Muscle layer of colon (tissue), 2 donors: ENCODE results near the gene FABP1.

Experiments used
- H3K27ac ChIP-seq: one replicate; pipeline ENCODE4 v1.7.0; 2013; ENCODE audit warnings: low read depth, mild to moderate bottlenecking, low read length, moderate library complexity
- H3K27me3 ChIP-seq, 2 donors: one replicate each; pipeline ENCODE4 v1.7.0; 2013; ENCODE audit warnings: low read length in 2 of 2, mild to moderate bottlenecking in 2 of 2; ENCODE audit not compliant: insufficient read depth in 2 of 2, control insufficient read depth in 1 of 2
- H3K36me3 ChIP-seq: one replicate; pipeline ENCODE4 v1.7.0; 2013; ENCODE audit warnings: mild to moderate bottlenecking, low read length; ENCODE audit not compliant: insufficient read depth
- H3K4me1 ChIP-seq: one replicate; pipeline ENCODE4 v1.7.0; 2013; ENCODE audit warnings: mild to moderate bottlenecking, low read length; ENCODE audit not compliant: insufficient read depth
- H3K4me3 ChIP-seq, 2 donors: one replicate each; pipeline ENCODE4 v1.7.0; 2013; ENCODE audit warnings: low read length in 2 of 2, low read depth in 1 of 2, mild to moderate bottlenecking in 1 of 2, moderate library complexity in 1 of 2
- H3K9ac ChIP-seq: one replicate; pipeline ENCODE4 v1.7.0; 2013; ENCODE audit warnings: low read length
- H3K9me3 ChIP-seq: one replicate; pipeline ENCODE4 v1.7.0; 2013; ENCODE audit warnings: mild to moderate bottlenecking, low read length
- donor health status: abdominal sarcoma.
- donor health status: Adenocarcinoma of cecum.

FABP1 gene

DNA sequence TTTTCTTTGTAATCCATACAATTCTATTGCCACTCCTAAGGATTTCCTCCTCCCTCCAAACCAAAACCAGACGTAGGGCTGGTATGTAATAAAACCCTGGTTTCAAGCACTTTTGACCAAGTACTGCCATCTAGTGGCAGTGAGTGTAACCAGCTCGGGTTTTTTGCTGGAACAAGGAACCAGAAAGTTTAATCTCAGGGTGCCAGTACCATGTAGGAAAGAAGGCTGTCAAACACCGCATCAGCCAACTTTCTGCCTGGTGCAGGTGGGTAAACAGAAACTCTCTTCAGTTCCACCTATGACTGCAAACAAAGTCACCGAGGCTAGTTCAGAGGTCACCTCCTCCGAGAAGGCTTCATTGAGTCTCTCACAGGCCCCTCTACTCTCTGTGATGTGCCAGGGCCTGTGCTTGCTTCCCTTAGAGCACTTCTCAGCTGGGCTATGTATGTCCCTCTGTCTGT, 32.1 kb upstream of the FABP1 start:
- Histone ChIP-seq H3K4me3 (no peak overlapping the region), H3K27ac (no peak overlapping the region), H3K27me3 (no peaks in the 10 kb centered on the region), H3K4me1 (no peaks in the 10 kb centered on the region), H3K36me3 (no peaks in the 10 kb centered on the region), H3K9me3 (no peaks in the 10 kb centered on the region), H3K9ac (no peak overlapping the region)

DNA sequence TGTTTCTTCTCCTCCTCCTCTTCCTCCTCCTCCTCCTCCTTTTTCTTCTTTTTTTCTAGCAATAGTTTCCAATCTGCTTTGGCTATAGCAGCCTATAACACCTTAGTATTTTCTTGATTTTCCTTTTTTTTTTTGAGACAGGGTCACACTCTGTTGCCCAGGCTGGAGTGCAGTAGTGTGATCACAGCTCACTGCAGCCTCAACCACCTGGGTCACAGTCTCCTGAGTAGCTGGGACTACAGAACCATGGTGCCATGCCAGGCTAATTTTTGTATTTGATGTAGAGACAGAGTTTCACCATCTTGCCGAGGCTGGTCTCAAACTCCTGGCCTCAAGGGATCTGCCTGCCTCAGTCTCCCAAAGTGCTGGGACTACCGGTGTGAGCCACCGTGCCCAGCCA, 31.6 kb upstream of the FABP1 start:
- Histone ChIP-seq H3K27ac (no peak overlapping the region), H3K36me3 (no peaks in the 10 kb centered on the region), H3K4me1 (no peaks in the 10 kb centered on the region), H3K4me3 (no peak overlapping the region), H3K9me3 (no peaks in the 10 kb centered on the region), H3K27me3 (no peaks in the 10 kb centered on the region), H3K9ac (no peak overlapping the region)

DNA sequence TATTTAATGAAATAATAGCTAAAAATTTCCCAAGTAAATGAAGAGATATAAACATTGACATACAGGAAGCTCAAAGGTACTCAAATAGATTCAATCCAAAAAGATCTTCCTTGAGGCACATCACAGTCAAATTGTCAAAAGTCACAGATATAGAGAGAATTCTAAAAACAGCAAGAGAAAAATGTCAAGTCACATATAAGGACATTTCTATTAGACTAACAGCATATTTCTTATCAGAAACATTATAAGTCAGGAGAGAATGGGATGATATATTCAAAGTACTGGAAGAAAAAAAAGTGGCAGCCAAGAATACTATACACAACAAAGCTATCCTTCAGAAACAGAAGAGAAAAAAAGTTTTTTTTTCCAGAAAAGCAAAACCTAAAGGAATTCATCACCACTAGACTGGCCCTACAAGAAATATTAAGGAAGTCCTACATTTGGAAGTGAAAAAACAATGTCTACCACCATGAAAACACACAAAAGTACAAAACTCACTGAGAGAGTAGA, 21.1 kb upstream of the FABP1 start:
- H3K27me3 ChIP-seq = no peaks in the 10 kb centered on the region
- H3K9me3 ChIP-seq = peaks cover 3% of the 10 kb centered on the region
- no peak overlapping the region for H3K9ac ChIP-seq
- H3K27ac ChIP-seq = no peak overlapping the region
- no peaks in the 10 kb centered on the region for H3K36me3 ChIP-seq
- no peaks in the 10 kb centered on the region for H3K4me1 ChIP-seq
- H3K4me3 ChIP-seq = no peak overlapping the region

DNA sequence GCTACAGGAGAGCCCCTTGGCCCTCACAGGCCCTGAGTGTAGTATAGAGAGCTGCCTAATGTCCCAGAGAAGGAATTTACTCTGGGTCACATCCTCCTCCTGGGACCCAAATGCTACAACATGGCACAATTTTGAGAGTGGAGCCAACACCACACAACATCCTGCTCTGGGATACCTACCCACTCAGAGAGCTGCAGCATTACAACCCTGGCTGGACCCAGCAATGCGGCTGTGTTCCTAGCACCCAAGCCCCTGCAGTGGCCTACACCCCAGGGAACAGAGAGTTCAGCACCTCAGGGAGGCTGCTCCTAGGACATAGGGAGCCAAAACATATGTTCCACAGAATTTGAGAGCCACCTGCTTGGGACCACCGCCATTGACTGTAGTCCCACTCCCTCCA, 19.3 kb upstream of the FABP1 start:
- Histone ChIP-seq H3K27ac (no peak overlapping the region), H3K36me3 (no peaks in the 10 kb centered on the region), H3K4me1 (no peaks in the 10 kb centered on the region), H3K9ac (no peak overlapping the region), H3K9me3 (peaks cover 3% of the 10 kb centered on the region), H3K27me3 (no peaks in the 10 kb centered on the region), H3K4me3 (no peak overlapping the region)

DNA sequence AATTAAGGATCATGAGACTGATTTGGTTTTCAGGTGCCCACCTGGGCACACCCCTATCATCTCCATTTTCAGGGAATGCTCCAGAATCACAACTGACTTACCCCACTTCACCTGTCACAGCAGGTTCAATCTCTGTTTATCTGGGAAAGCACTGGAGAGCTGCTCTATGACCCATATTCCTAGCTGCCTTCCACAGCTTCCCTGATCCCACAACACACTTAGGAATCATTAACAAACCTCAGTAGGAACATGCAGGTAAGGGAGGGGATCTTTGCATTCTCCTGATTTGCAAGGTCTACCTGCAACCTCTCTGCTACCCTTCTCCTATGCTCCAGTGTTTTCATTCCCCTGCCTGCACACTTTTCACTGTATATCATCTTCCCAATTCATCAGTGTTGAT, 18.7 kb upstream of the FABP1 start:
- Histone ChIP-seq H3K27ac (no peak overlapping the region), H3K27me3 (no peaks in the 10 kb centered on the region), H3K9me3 (peaks cover 3% of the 10 kb centered on the region), H3K4me3 (no peak overlapping the region), H3K36me3 (no peaks in the 10 kb centered on the region), H3K4me1 (no peaks in the 10 kb centered on the region), H3K9ac (no peak overlapping the region)

DNA sequence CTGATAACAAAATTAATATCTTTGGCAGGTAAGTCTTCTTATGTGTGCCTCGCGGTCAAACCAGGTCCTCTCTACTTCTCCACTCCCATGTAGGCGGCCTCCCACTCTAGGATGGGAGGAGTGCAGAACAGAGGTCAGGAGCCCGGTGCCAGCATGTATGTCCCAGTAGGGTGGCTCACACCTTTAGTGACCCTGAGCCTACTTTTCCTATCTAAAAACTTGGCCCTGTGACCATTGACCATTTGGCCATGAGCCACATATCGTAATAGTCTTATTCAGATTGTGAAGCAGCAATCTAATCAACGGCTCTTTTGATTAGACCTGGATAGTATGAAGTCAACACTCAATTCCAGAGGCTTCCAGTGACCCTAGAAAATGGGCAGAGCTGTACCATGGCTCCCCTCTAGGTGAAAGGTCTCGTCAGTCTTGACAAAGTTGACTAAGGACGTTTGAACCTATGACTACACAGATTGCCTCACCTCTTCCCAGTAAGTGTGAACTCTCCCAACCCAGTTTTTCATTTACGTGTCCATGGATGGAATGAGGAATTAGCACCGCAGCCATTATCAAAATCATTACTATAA, 17.1 kb upstream of the FABP1 start:
- H3K36me3 ChIP-seq = no peaks in the 10 kb centered on the region
- no peaks in the 10 kb centered on the region for H3K27me3 ChIP-seq
- no peak overlapping the region for H3K9ac ChIP-seq
- no peaks in the 10 kb centered on the region for H3K4me1 ChIP-seq
- peaks cover 3% of the 10 kb centered on the region for H3K9me3 ChIP-seq
- no peak overlapping the region for H3K4me3 ChIP-seq
- no peak overlapping the region for H3K27ac ChIP-seq

DNA sequence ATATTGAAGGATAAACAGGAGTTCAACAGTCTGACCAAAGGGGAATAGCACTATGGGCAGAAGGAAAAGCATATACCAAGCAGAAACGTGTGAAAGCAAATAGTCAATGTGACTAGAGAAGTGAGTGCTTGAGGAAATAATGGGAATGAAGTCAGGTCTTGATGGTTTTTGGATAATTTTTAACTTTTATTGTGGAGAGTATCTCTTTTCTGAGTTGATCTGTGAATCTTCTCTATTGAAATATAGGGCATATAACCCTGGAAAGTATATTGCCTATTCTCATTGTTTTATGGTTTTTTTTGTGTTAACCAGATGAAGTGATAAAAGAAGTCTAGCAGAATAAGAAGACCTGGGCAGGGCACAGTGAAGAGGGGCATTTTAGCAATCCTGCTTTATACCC, 16.4 kb upstream of the FABP1 start:
- H3K27ac ChIP-seq = no peak overlapping the region
- H3K9ac ChIP-seq = no peak overlapping the region
- H3K4me1 ChIP-seq = no peaks in the 10 kb centered on the region
- H3K27me3 ChIP-seq = no peaks in the 10 kb centered on the region
- no peak overlapping the region for H3K4me3 ChIP-seq
- H3K9me3 ChIP-seq = peaks cover 3% of the 10 kb centered on the region
- H3K36me3 ChIP-seq = no peaks in the 10 kb centered on the region

DNA sequence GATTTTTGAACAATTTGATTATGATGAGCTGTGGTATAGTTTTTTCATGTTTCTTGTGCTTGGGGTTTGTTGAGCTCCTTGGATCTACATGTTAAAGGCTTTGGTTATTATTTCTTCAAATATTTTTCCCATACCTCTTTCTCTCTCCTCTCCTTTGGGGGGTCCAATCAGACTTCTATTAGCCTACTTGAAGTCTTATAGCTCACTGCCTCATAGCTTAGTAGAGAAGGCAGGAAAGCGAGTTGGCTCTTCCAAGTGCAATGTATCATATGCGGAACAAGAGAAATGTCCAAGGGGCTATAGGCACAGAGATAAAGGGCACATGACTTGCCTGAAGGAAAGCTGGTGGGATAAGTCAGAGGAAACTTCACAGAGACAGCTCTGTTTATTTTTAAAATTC, 14.1 kb upstream of the FABP1 start:
- H3K36me3 ChIP-seq = no peaks in the 10 kb centered on the region
- H3K4me3 ChIP-seq = no peak overlapping the region
- no peaks in the 10 kb centered on the region for H3K27me3 ChIP-seq
- H3K27ac ChIP-seq = no peak overlapping the region
- no peaks in the 10 kb centered on the region for H3K4me1 ChIP-seq
- no peaks in the 10 kb centered on the region for H3K9me3 ChIP-seq
- H3K9ac ChIP-seq = no peak overlapping the region

DNA sequence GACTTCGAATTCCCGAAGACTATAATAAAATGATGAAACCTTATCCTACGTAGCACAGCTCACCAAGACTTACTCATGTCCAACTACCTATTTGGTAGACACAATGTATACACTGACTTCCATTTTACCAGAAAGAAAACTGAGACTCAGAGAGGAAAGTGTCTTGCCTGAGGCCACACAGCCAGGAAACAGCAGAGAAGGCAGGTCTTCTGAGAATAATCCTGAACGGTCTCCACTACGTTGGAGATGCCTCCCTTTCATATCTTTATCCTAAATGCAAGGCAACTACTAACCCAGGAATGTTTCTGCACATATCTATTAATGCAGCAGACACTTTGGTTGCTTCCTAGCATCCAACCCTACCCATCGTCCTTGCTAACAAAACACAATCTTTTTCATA, 11.9 kb upstream of the FABP1 start:
- Histone ChIP-seq H3K36me3 (no peaks in the 10 kb centered on the region), H3K9ac (no peak overlapping the region), H3K9me3 (no peaks in the 10 kb centered on the region), H3K27me3 (no peaks in the 10 kb centered on the region), H3K4me1 (no peaks in the 10 kb centered on the region), H3K4me3 (no peak overlapping the region), H3K27ac (no peak overlapping the region)

DNA sequence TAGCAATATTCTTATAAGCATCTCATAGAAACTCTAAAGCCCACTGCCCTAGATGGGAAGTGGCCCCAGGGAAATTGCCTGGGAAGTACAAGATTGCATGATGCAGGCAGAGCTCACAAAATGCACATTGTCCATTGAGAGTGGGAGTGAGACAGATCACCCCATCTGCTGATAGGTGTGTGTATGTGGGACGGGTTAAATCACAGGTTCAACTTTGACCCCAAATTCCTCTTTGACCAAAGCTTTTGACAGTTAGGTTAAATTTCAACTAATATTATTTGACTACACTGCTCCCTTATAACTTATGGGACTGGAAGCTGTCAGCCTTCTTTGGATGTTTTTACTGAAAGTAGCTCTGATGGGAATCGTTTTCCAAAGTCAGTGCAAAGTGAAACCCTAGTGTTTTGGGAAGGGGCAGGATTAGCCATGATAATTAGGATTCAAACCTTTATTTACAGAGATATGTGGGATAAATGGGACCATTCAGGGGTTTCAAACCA, 11.4 kb upstream of the FABP1 start:
- H3K36me3 ChIP-seq = no peaks in the 10 kb centered on the region
- no peaks in the 10 kb centered on the region for H3K9me3 ChIP-seq
- no peak overlapping the region for H3K9ac ChIP-seq
- H3K27me3 ChIP-seq = no peaks in the 10 kb centered on the region
- H3K27ac ChIP-seq = no peak overlapping the region
- no peaks in the 10 kb centered on the region for H3K4me1 ChIP-seq
- no peak overlapping the region for H3K4me3 ChIP-seq

DNA sequence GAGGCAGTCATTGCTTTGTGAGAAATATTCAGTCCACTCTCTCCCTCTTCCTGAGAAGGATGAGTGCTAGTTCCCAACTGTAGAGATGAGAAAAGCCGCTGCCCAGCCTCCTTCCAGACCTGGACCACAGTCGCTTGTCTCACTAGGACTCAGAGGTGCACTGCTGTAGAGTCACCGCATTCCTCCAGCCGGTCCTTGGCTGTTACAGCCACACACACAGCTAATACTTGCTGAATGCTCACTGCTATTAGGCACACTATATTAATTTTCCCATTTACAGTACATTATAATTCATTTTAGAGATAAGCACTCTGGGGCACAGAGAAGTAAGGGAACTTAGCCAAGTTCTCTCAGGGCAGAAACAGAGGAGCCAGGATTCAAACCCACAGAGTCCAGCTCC, 10.0 kb upstream of the FABP1 start:
- Histone ChIP-seq H3K27ac (no peak overlapping the region), H3K27me3 (no peaks in the 10 kb centered on the region), H3K9me3 (no peaks in the 10 kb centered on the region), H3K36me3 (no peaks in the 10 kb centered on the region), H3K4me3 (no peak overlapping the region), H3K4me1 (no peaks in the 10 kb centered on the region), H3K9ac (no peak overlapping the region)

DNA sequence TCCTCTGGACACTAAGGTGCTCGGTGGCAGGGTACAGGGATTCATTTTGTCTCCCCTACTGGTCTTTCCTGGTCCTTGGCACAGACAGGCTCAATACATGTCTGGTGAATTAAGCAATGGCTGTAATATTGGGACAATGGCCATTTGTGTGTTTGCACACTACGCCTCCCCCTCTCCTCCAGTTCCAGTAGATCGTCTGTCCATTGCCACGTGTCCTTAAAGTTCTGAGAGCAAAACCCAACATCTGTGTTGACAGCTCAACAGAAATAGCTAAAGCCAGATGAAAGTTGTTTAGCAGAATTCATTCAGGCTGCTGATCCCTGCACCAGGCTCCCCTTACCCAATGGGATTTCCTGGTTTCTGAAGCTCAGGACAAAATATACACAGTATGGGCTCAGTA, 9.0 kb upstream of the FABP1 start:
- Histone ChIP-seq H3K9me3 (no peaks in the 10 kb centered on the region), H3K4me3 (no peak overlapping the region), H3K27me3 (no peaks in the 10 kb centered on the region), H3K4me1 (no peaks in the 10 kb centered on the region), H3K9ac (no peak overlapping the region), H3K36me3 (no peaks in the 10 kb centered on the region), H3K27ac (no peak overlapping the region)
